GM19351 (cell line): Measurements from ENCODE around the gene CRYAB.
"Not testable (repeated sequence)": the region's sequence is repeated elsewhere in the genome, so short reads cannot be mapped to it uniquely, and the experiment has no call there.

Experiments
- ATAC-seq: cut with Tn5 transposase; IDR thresholded peaks from one replicate; pipeline ENCODE4 v1.9.1; 2021; ENCODE audit warnings: mild to moderate bottlenecking, moderate library complexity; ENCODE audit not compliant: unreplicated experiment

CRYAB gene

GRCh38 chr11:111933872-111934271 lies 22.3 kb upstream of the CRYAB start:
- no peak for ATAC-seq

- ATAC-seq: not testable (repeated sequence)
These were observed 21.6 kb upstream of the CRYAB start for GRCh38 chr11:111933176-111933575.

- ATAC-seq: no peak
These were observed 21.0 kb upstream of the CRYAB start for GRCh38 chr11:111932611-111932950.

GRCh38 chr11:111930472-111930871 lies 18.9 kb upstream of the CRYAB start:
- no peak for ATAC-seq

- peak; percentile 91 for ATAC-seq
These were observed 15.2 kb upstream of the CRYAB start for GRCh38 chr11:111926505-111927391.

- ATAC-seq: no peak
These were observed 14.4 kb upstream of the CRYAB start for GRCh38 chr11:111925953-111926352.

- ATAC-seq: no peak
These were observed 12.4 kb upstream of the CRYAB start for GRCh38 chr11:111923951-111924350.

- ATAC-seq: no peak
These were observed 11.8 kb upstream of the CRYAB start for GRCh38 chr11:111923351-111923788.

- no peak for ATAC-seq
These were observed 11.2 kb upstream of the CRYAB start for GRCh38 chr11:111922803-111923202.

GRCh38 chr11:111921541-111922230 lies 10.1 kb upstream of the CRYAB start:
- no peak for ATAC-seq

GRCh38 chr11:111920908-111921307 lies 9.3 kb upstream of the CRYAB start:
- no peak for ATAC-seq

GRCh38 chr11:111918390-111919256 lies 7.1 kb upstream of the CRYAB start, which contains the start of gene C11orf52:
C11orf52 (plus strand) TSS chr11:111918913; CDS start chr11:111918973, 60 bp downstream.
- ATAC-seq: no peak

GRCh38 chr11:111917788-111918187 lies 6.2 kb upstream of the CRYAB start:
- ATAC-seq: no peak

GRCh38 chr11:111917312-111917711 lies 5.7 kb upstream of the CRYAB start:
- ATAC-seq: no peak

- ATAC-seq: no peak
These were observed 5.2 kb upstream of the CRYAB start for GRCh38 chr11:111916768-111917167.

GRCh38 chr11:111913997-111914396 lies 2.4 kb upstream of the CRYAB start:
- no peak for ATAC-seq

GRCh38 chr11:111913031-111913861 lies 1.7 kb upstream of the CRYAB start:
- ATAC-seq: no peak

GRCh38 chr11:111912535-111912934 lies 965 bp upstream of the CRYAB start, which contains the start of gene HSPB2:
HSPB2 (plus strand) TSS chr11:111912734; CDS start chr11:111912830, 96 bp downstream.
- ATAC-seq: no peak

- no peak for ATAC-seq
These were observed 651 bp downstream of the CRYAB start for GRCh38 chr11:111910676-111911562.
